GM21447 (cell line): ENCODE measurements around the gene LRFN5.
"Not testable (repeated sequence)": the region's sequence is repeated elsewhere in the genome, so short reads cannot be mapped to it uniquely, and the experiment has no call there.

Experiments used
- ATAC-seq: cut with Tn5 transposase; IDR thresholded peaks from one replicate; pipeline ENCODE4 v1.9.1; 2021; ENCODE audit not compliant: unreplicated experiment

Gene LRFN5

GRCh38 chr14:41636492-41637392, 30.1 kb downstream of the LRFN5 start:
- no peak for ATAC-seq

GRCh38 chr14:41641690-41642089, 35.0 kb downstream of the LRFN5 start:
- no peak for ATAC-seq

- no peak for ATAC-seq
These were observed 35.7 kb downstream of the LRFN5 start for GRCh38 chr14:41642367-41642766.

- no peak for ATAC-seq
These were observed 36.1 kb downstream of the LRFN5 start for GRCh38 chr14:41642789-41643188.

GRCh38 chr14:41644606-41645005, 37.9 kb downstream of the LRFN5 start:
- ATAC-seq, result no peak

- no peak for ATAC-seq
These were observed 44.1 kb downstream of the LRFN5 start for GRCh38 chr14:41650802-41651201.

GRCh38 chr14:41654196-41654595, 47.5 kb downstream of the LRFN5 start:
- ATAC-seq, result no peak

- ATAC-seq, result no peak
These were observed 56.2 kb downstream of the LRFN5 start for GRCh38 chr14:41662780-41663472.

GRCh38 chr14:41663473-41663850, 56.8 kb downstream of the LRFN5 start:
- ATAC-seq, result no peak

- ATAC-seq, result no peak
These were observed 59.6 kb downstream of the LRFN5 start for GRCh38 chr14:41666301-41666700.

GRCh38 chr14:41668356-41668755, 61.7 kb downstream of the LRFN5 start:
- ATAC-seq, result no peak

GRCh38 chr14:41673601-41674000, 66.9 kb downstream of the LRFN5 start:
- not testable (repeated sequence) for ATAC-seq

- ATAC-seq, result not testable (repeated sequence)
These were observed 67.9 kb downstream of the LRFN5 start for GRCh38 chr14:41674511-41674971.

GRCh38 chr14:41699486-41699885, 92.8 kb downstream of the LRFN5 start:
- ATAC-seq, result no peak

- no peak for ATAC-seq
These were observed 111.9 kb downstream of the LRFN5 start for GRCh38 chr14:41718477-41719166.

- ATAC-seq, result no peak
These were observed 132.5 kb downstream of the LRFN5 start for GRCh38 chr14:41739203-41739602.

GRCh38 chr14:41743140-41743539, 136.5 kb downstream of the LRFN5 start:
- ATAC-seq, result no peak

GRCh38 chr14:41749429-41749828, 142.8 kb downstream of the LRFN5 start:
- peak; percentile 72 for ATAC-seq

- not testable (repeated sequence) for ATAC-seq
These were observed 143.9 kb downstream of the LRFN5 start for GRCh38 chr14:41750575-41750974.

GRCh38 chr14:41758011-41758665, 151.5 kb downstream of the LRFN5 start:
- ATAC-seq, result no peak

GRCh38 chr14:41761204-41761603, 154.5 kb downstream of the LRFN5 start:
- no peak for ATAC-seq
